Vagina (tissue), 2 donors: ENCODE results near the gene ASCL2. TPM values are rescaled to one million over a fixed set of nuclear protein-coding genes. Genes with fewer than 3 reads are reported as not detected.

Source experiments
- DNase-seq, 2 donors: peaks; one replicate each; pipeline ENCODE4 v3.0.0-alpha.2; 2017; ENCODE audit errors: extremely low spot score in 2 of 2
- H3K27ac ChIP-seq: fragments of 200-600 bp; sonication (generic); one replicate; pipeline ENCODE4 v1.5.1; 2019
- H3K27me3 ChIP-seq: fragments of 200-600 bp; sonication (generic); one replicate; pipeline ENCODE4 v1.5.1; 2019
- H3K36me3 ChIP-seq, 2 donors: fragments of 200-600 bp; sonication (generic); one replicate each; pipeline ENCODE4 v1.5.1; 2017 to 2019
- H3K4me1 ChIP-seq: fragments of 200-600 bp; sonication (generic); one replicate; pipeline ENCODE4 v1.5.1; 2019
- H3K4me3 ChIP-seq, 2 donors: fragments of 200-600 bp; sonication (generic); 1 replicate in 1 of 2; 2 replicates in 1 of 2; pipeline ENCODE4 v1.5.1; 2016 to 2019
- H3K9me3 ChIP-seq: fragments of 200-600 bp; sonication (generic); one replicate; pipeline ENCODE4 v1.5.1; 2019
- POLR2A ChIP-seq, 2 donors: fragments of 450-650 bp; IDR thresholded peaks; one replicate each; pipeline ENCODE4 v1.6.1; 2017; ENCODE audit warnings: antibody characterized with exemption in 2 of 2, mild to moderate bottlenecking in 2 of 2, moderate library complexity in 2 of 2
- POLR2AphosphoS5 ChIP-seq, 2 donors: sonication (generic); formaldehyde crosslinking; IDR thresholded peaks; one replicate each; pipeline ENCODE4 v1.9.0; 2017; ENCODE audit warnings: antibody characterized with exemption in 2 of 2, mild to moderate bottlenecking in 2 of 2, low read depth in 1 of 2; ENCODE audit not compliant: insufficient read depth in 1 of 2
- intact Hi-C: fragments of 100-400 bp; cut with DNase I; formaldehyde crosslinking; loops from one replicate; pipeline ENCODE4 v1.15.1; 2023
- total RNA-seq: library from RNA; depleted of rRNA; stranded (reverse); fragments of >200 nt; gene quantifications from one replicate; pipeline ENCODE4 v1.2.3, GENCODE V29; 2016
- TF ChIP-seq, protein P1 (sequence below), 3 experiments: fragments of 450-650 bp in 2 of 3; fragments of 200-600 bp in 1 of 3; sonication (generic) in 1 of 3; IDR thresholded peaks; one replicate each; pipeline ENCODE4 v1.5.1; 2017 to 2019; ENCODE audit warnings: antibody characterized with exemption in 3 of 3, mild to moderate bottlenecking in 2 of 3, moderate library complexity in 2 of 3

Gene ASCL2
- total RNA-seq, 1 donor from 2014 or later = 3.7 TPM

DNA sequence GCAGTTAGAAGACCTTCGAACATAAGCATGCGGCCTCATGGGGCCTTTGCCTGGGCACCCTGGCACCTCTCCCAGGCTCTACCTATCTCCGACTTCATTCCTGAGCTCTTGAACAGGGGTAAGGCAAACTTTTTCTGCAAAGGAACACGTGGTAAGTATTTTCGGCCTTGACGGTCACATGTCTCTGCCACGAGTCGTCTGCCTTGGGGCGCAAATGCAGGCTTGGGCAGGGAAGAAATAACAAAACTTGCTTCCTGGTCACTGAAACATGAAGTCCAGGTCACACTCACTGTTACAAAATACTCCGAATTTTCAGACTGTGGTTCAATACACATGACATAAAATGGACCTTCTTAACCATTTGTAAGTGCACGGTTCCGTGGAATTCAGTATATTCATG is 3.4 kb upstream of the ASCL2 start:
- H3K4me1 ChIP-seq = peaks cover 22% of the 10 kb centered on the region
- H3K27ac ChIP-seq = no peak overlapping the region
- intact Hi-C loops = no loop called here
- H3K4me3 ChIP-seq = no peak overlapping the region
- peak in 1 of 2 donors; percentile 74 for DNase-seq
- H3K36me3 ChIP-seq = no peaks in the 10 kb centered on the region
- TF ChIP-seq POLR2A (IDR thresholded peaks at IDR 0.05) (no peak), POLR2AphosphoS5 (IDR thresholded peaks at IDR 0.05; ENCODE audit: insufficient read depth in 1 of 2, low read depth in 1 of 2) (no peak)
- TF ChIP-seq, protein P1, sequence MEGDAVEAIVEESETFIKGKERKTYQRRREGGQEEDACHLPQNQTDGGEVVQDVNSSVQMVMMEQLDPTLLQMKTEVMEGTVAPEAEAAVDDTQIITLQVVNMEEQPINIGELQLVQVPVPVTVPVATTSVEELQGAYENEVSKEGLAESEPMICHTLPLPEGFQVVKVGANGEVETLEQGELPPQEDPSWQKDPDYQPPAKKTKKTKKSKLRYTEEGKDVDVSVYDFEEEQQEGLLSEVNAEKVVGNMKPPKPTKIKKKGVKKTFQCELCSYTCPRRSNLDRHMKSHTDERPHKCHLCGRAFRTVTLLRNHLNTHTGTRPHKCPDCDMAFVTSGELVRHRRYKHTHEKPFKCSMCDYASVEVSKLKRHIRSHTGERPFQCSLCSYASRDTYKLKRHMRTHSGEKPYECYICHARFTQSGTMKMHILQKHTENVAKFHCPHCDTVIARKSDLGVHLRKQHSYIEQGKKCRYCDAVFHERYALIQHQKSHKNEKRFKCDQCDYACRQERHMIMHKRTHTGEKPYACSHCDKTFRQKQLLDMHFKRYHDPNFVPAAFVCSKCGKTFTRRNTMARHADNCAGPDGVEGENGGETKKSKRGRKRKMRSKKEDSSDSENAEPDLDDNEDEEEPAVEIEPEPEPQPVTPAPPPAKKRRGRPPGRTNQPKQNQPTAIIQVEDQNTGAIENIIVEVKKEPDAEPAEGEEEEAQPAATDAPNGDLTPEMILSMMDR (IDR thresholded peaks at IDR 0.05) = no peak
- peaks cover 7% of the 10 kb centered on the region for H3K27me3 ChIP-seq
- H3K9me3 ChIP-seq = no peaks in the 10 kb centered on the region

DNA sequence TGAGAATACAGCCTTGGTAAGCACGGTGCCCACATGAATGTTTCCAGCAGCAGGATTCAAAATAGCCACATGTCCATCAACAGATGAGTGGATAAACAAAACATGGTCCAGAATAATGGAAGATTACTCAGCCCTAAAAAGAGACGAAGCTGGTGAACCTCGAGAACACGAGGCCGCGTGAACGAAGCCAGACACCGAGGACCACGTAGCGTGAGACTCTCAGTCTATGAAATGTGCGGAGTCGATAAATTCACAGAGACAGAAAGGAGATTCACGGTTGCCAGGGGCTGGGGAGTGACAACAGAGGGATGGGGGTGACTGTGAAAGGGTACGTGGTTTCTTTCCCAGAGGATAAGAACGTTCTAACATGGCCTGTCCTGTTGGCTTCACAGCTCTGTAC is 2.9 kb upstream of the ASCL2 start:
- peak; percentile 69 to 88 for DNase-seq
- peaks cover 22% of the 10 kb centered on the region for H3K4me1 ChIP-seq
- intact Hi-C loops = no loop called here
- no peaks in the 10 kb centered on the region for H3K9me3 ChIP-seq
- H3K27ac ChIP-seq = no peak overlapping the region
- H3K4me3 ChIP-seq = no peak overlapping the region
- no peaks in the 10 kb centered on the region for H3K36me3 ChIP-seq
- peaks cover 7% of the 10 kb centered on the region for H3K27me3 ChIP-seq
- no peak for TF ChIP-seq POLR2AphosphoS5 (IDR thresholded peaks at IDR 0.05; ENCODE audit: insufficient read depth in 1 of 2, low read depth in 1 of 2)
- TF ChIP-seq, protein P1 (IDR thresholded peaks at IDR 0.05) = no peak
- no peak for TF ChIP-seq POLR2A (IDR thresholded peaks at IDR 0.05)

DNA sequence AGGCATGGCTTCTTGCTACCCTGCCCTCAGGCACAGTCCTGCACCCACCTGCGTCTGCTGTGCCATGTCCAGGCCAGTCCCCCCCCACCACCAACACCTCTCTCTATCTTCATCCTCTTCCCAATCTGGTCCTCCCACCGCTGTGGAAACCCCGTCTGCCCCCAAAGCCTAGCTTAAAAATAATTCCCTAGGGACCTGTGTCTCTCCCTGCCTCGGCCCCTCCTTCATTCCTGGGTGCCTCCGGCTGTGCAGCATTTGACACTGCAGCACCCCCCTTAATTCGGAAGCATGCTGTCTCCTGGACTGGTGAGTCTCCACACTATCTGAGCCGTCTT is 2.5 kb upstream of the ASCL2 start:
- Histone ChIP-seq H3K4me1 (peaks cover 22% of the 10 kb centered on the region), H3K9me3 (no peaks in the 10 kb centered on the region), H3K36me3 (no peaks in the 10 kb centered on the region), H3K27ac (no peak overlapping the region), H3K27me3 (peaks cover 7% of the 10 kb centered on the region), H3K4me3 (no peak overlapping the region)
- no peak for TF ChIP-seq POLR2A (IDR thresholded peaks at IDR 0.05)
- TF ChIP-seq, protein P1 (IDR thresholded peaks at IDR 0.05) = no peak
- TF ChIP-seq POLR2AphosphoS5 (IDR thresholded peaks at IDR 0.05; ENCODE audit: insufficient read depth in 1 of 2, low read depth in 1 of 2) = no peak
- no peak for DNase-seq
- intact Hi-C loops = no loop called here

DNA sequence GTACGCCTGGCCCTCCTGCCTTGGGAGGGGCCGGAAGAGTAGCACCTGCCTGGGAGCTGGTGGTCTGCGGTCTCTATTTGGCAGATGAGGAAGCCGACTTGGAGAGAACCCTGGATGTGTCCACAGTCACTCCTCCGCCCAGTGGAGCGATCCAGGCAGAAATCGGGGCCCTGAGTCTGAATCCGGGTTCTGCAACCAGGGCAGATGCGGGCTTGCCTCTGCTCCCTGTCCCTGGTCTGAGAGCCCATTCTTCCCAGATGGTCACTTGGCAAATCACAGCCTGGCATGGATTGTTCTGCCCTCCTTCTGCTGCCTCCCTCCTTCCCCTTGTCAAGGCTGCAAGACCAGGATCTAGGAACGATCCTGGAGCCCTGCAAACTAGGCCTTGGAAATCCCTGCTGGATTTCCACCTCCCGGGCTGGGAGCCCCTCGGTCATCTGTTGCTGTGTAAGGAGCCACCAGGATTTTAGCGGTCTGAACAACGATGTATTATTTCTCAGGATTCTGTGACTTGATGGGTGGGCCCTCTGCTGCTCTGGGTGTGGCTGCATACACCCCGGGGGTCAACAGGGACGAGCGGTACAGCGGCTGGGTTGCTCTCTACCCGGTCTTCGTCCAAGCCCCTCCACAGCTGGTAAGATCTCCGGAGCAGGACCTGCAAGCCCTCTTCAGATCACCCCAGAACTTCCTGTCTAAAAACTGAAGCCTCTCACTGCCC is 2.0 kb upstream of the ASCL2 start:
- no peak overlapping the region for H3K4me3 ChIP-seq
- peaks cover 22% of the 10 kb centered on the region for H3K4me1 ChIP-seq
- TF ChIP-seq, protein P1 (IDR thresholded peaks at IDR 0.05) = no peak
- TF ChIP-seq POLR2AphosphoS5 (IDR thresholded peaks at IDR 0.05; ENCODE audit: insufficient read depth in 1 of 2, low read depth in 1 of 2) (no peak), POLR2A (IDR thresholded peaks at IDR 0.05) (no peak)
- H3K27me3 ChIP-seq = peaks cover 7% of the 10 kb centered on the region
- no peaks in the 10 kb centered on the region for H3K9me3 ChIP-seq
- no peaks in the 10 kb centered on the region for H3K36me3 ChIP-seq
- peak; percentile 65 to 79 for DNase-seq
- H3K27ac ChIP-seq = no peak overlapping the region
- intact Hi-C loops = no loop called here
